KMS-11 (cell line): ENCODE measurements around the gene NEK7.
A peak's percentile ranks its signal among the peaks of the same experiment; 100 is the strongest.

Source experiments
- H2AFZ ChIP-seq: fragments of 200-600 bp; sonication (generic); 2 replicates; pipeline ENCODE4 v1.6.1; 2016; ENCODE audit warnings: antibody characterized with exemption, mixed run types, low read depth
- H3K27ac ChIP-seq: fragments of 200-600 bp; sonication (generic); 2 replicates; pipeline ENCODE4 v1.6.1; 2016; ENCODE audit warnings: mild to moderate bottlenecking, mixed run types
- H3K27me3 ChIP-seq: fragments of 200-600 bp; sonication (generic); 2 replicates; pipeline ENCODE4 v1.6.1; 2017; ENCODE audit warnings: mild to moderate bottlenecking, low read depth, mixed run types, moderate library complexity; ENCODE audit not compliant: insufficient read depth
- H3K36me3 ChIP-seq: fragments of 200-600 bp; sonication (generic); 2 replicates; pipeline ENCODE4 v1.6.1; 2017; ENCODE audit warnings: mild to moderate bottlenecking, mixed run types; ENCODE audit not compliant: insufficient read depth
- H3K4me1 ChIP-seq: fragments of 200-600 bp; sonication (generic); 2 replicates; pipeline ENCODE4 v1.6.1; 2016; ENCODE audit warnings: mild to moderate bottlenecking, low read depth, mixed run types; ENCODE audit not compliant: poor library complexity, severe bottlenecking
- H3K4me2 ChIP-seq: fragments of 200-600 bp; sonication (generic); 2 replicates; pipeline ENCODE4 v1.7.0; 2016; ENCODE audit warnings: mild to moderate bottlenecking, mixed run types
- H3K4me3 ChIP-seq: fragments of 200-600 bp; sonication (generic); IDR thresholded peaks from 2 replicates; pipeline ENCODE4 v1.6.1; 2017; ENCODE audit warnings: low read depth, low read length, mixed read lengths; ENCODE audit not compliant: insufficient read depth
- H3K79me2 ChIP-seq: fragments of 200-600 bp; sonication (generic); 2 replicates; pipeline ENCODE4 v1.6.1; 2016; ENCODE audit warnings: low read depth, mixed run types; ENCODE audit not compliant: insufficient read depth
- H3K9ac ChIP-seq: fragments of 200-600 bp; sonication (generic); 2 replicates; pipeline ENCODE4 v1.6.1; 2016; ENCODE audit warnings: mild to moderate bottlenecking, mixed run types
- H4K20me1 ChIP-seq: fragments of 200-600 bp; sonication (generic); 2 replicates; pipeline ENCODE4 v1.6.1; 2016; ENCODE audit warnings: mild to moderate bottlenecking, mixed run types; ENCODE audit not compliant: insufficient read depth
- TF ChIP-seq, protein P1 (sequence below): fragments of 200-600 bp; sonication (generic); conservative IDR thresholded peaks from 2 replicates; pipeline ENCODE4 v1.6.1; 2017; ENCODE audit warnings: low read depth, mild to moderate bottlenecking, antibody characterized with exemption, low read length, moderate library complexity, mixed read lengths

The NEK7 gene

DNA sequence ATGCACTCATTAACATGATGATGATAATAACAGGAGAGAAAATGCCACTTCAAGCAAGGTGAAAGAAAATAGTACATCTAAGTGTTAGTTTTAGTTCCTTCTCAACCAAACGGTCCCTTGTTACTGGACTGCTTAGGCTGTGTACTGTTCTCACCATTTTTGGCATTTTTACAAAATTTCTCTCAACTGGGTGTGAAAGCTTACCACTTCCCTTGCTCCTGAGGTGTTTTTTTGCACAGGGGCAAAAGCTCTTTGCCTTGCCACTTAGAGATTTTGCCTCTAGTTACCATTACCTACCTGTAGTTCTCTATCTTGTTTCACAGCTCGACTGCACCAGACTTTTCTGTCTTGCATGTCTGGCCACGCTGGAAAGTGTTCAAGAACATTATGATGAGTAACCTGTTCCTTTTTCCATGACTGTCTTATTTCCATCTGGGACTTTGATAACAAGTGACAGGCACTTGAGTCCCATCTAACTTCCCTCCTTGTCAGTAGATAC is 10.7 kb downstream of the NEK7 start:
- Histone ChIP-seq H3K79me2 (peaks cover 98% of the 10 kb centered on the region), H3K4me3 (no peak overlapping the region), H3K9ac (no peak overlapping the region), H3K36me3 (no peaks in the 10 kb centered on the region), H3K4me2 (no peak overlapping the region), H3K27ac (no peak overlapping the region), H3K27me3 (no peaks in the 10 kb centered on the region), H4K20me1 (peaks cover 2% of the 10 kb centered on the region; the same call in 1 of the 2 replicates), H3K4me1 (peaks cover 42% of the 10 kb centered on the region), H2AFZ (no peak overlapping the region)
- TF ChIP-seq, protein P1, sequence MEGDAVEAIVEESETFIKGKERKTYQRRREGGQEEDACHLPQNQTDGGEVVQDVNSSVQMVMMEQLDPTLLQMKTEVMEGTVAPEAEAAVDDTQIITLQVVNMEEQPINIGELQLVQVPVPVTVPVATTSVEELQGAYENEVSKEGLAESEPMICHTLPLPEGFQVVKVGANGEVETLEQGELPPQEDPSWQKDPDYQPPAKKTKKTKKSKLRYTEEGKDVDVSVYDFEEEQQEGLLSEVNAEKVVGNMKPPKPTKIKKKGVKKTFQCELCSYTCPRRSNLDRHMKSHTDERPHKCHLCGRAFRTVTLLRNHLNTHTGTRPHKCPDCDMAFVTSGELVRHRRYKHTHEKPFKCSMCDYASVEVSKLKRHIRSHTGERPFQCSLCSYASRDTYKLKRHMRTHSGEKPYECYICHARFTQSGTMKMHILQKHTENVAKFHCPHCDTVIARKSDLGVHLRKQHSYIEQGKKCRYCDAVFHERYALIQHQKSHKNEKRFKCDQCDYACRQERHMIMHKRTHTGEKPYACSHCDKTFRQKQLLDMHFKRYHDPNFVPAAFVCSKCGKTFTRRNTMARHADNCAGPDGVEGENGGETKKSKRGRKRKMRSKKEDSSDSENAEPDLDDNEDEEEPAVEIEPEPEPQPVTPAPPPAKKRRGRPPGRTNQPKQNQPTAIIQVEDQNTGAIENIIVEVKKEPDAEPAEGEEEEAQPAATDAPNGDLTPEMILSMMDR: no peak

DNA sequence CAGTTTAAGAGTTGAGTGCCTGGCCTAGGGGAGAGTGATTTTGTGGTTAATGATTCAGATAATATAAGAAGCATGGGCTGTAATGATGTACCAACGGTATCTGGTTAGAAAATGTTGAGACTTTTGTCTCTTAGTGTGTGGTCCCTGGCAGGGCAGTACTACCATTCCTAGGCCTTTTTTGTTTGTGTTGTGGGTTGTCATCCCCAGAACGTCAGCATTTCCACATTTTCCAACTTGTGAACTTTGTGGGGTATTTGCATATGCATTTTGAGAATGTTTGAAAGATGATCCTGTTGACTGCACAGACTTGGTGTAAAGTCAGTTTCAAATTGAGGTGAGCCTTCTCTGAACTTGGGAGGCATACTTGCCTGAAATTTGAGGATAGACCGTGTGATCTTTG is 11.4 kb downstream of the NEK7 start:
- TF ChIP-seq, protein P1: no peak
- no peak overlapping the region for H2AFZ ChIP-seq
- H3K9ac ChIP-seq: no peak overlapping the region
- H3K79me2 ChIP-seq: peaks cover 98% of the 10 kb centered on the region
- H3K36me3 ChIP-seq: no peaks in the 10 kb centered on the region
- no peak overlapping the region for H3K27ac ChIP-seq
- peak overlapping the region; percentile 9; the same call in 1 of the 2 replicates for H3K4me2 ChIP-seq
- H3K4me3 ChIP-seq: no peak overlapping the region
- peaks cover 36% of the 10 kb centered on the region for H3K4me1 ChIP-seq
- peaks cover 3% of the 10 kb centered on the region; the same call in 1 of the 2 replicates for H4K20me1 ChIP-seq
- H3K27me3 ChIP-seq: no peaks in the 10 kb centered on the region

DNA sequence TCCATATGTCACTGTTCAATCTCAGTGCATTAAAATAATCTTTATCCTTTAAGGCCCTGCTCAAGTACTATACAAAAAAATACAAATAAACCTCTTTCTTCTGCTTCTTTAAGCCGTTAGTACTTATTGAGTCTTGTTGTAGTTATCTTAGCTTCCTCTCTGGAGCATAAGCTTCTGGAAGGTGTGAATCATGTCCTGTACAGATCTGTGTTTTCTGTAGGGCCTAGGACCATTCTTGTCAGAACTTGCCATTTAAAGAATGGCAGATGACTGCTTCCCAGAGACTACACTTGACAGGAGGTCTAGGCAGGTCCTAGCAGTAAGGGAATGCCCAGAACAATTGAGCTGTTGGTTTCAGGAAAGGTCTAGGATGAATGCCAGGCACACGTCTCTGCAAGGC is 12.9 kb downstream of the NEK7 start:
- Histone ChIP-seq H3K27ac (no peak overlapping the region), H4K20me1 (peaks cover 3% of the 10 kb centered on the region; the same call in 1 of the 2 replicates), H3K4me2 (no peak overlapping the region), H3K79me2 (peaks cover 96% of the 10 kb centered on the region), H3K36me3 (no peaks in the 10 kb centered on the region), H3K4me3 (no peak overlapping the region), H3K27me3 (no peaks in the 10 kb centered on the region), H3K4me1 (peaks cover 36% of the 10 kb centered on the region), H3K9ac (no peak overlapping the region), H2AFZ (no peak overlapping the region)
- TF ChIP-seq, protein P1: no peak

DNA sequence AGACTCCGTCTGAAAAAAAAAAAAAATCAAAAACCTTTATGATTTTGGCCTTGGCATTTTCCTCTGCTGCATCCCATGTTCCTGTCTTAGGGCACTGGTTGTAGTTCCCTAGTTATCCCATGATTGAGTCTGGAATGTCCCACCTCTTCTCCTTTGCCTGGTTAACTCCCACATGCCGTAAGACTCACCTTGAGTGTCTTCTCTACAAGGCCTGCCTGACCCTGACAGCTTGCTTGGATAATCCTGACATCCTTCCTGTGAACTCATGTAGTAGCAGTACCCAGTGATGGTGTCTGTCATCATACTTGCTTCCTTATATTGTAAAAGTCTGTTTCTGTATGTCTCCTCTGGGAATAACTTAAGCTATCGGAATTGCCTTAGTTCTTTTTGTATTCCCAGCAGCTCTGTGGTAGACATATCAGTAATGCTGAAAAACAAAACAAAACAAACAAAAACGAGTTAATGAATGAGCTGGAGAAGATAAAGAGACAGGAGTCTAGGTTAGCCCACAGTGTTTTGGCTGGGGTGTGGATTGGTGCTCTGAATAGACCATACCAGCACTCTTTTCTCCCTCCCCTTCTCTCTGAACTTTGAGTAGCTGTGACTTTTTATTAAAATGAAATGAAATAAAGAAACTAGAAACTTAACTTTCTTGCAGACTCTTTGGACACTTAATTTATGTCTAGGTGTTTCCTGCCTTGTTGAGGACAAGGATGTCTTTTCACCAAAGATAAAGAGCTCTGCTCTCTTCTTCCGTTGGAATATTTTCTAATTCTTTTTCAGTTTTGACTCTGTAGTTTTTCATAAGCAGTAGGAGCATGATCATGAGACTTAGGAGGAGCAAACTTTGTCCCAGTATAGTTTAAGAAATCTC is 15.1 kb downstream of the NEK7 start:
- no peak overlapping the region for H2AFZ ChIP-seq
- H3K9ac ChIP-seq: no peak overlapping the region
- H3K27ac ChIP-seq: no peak overlapping the region
- H3K4me1 ChIP-seq: peaks cover 31% of the 10 kb centered on the region
- TF ChIP-seq, protein P1: no peak
- H3K4me3 ChIP-seq: no peak overlapping the region
- H3K79me2 ChIP-seq: peaks cover 94% of the 10 kb centered on the region
- no peak overlapping the region for H3K4me2 ChIP-seq
- peaks cover 3% of the 10 kb centered on the region; the same call in 1 of the 2 replicates for H4K20me1 ChIP-seq
- no peaks in the 10 kb centered on the region for H3K36me3 ChIP-seq
- H3K27me3 ChIP-seq: no peaks in the 10 kb centered on the region
